PFSK-1 (cell line): ENCODE results near the gene TRPV4.

Experiments
- FOXP2 ChIP-seq: optimal IDR thresholded peaks from 2 replicates; pipeline ENCODE3; 2011; ENCODE audit warnings: borderline replicate concordance, control low read depth, inconsistent platforms; ENCODE audit not compliant: insufficient read depth; ENCODE audit errors: extremely low read length, extremely low read depth
- POLR2AphosphoS5 ChIP-seq: IDR thresholded peaks from 2 replicates; pipeline ENCODE4 v1.6.1; 2012; ENCODE audit warnings: low read depth, mild to moderate bottlenecking, control low read depth, low read length, moderate library complexity
- REST ChIP-seq, 2 experiments: IDR thresholded peaks; 2 replicates each; pipeline versions ENCODE4 v1.6.1 to v1.8.0; 2011 to 2012; ENCODE audit warnings: low read depth in 2 of 2, low read length in 2 of 2, control low read depth in 1 of 2, inconsistent platforms in 1 of 2, mild to moderate bottlenecking in 1 of 2, moderate library complexity in 1 of 2; ENCODE audit not compliant: insufficient read depth in 1 of 2
- SIN3A ChIP-seq: IDR thresholded peaks from 2 replicates; pipeline ENCODE4 v1.6.1; 2012; ENCODE audit warnings: mild to moderate bottlenecking, low read length, moderate library complexity, borderline replicate concordance; ENCODE audit not compliant: insufficient read depth
- TAF1 ChIP-seq: IDR thresholded peaks from 2 replicates; pipeline ENCODE4 v1.6.1; 2012; ENCODE audit warnings: low read length, control low read depth, borderline replicate concordance; ENCODE audit not compliant: insufficient read depth

Gene TRPV4

GRCh38 chr12:109776624-109777023 lies 56.6 kb downstream of the TRPV4 start:
- TF ChIP-seq SIN3A (no peak), REST (IDR thresholded peaks at IDR 0.05; ENCODE audit: insufficient read depth in 1 of 2, low read depth in 2 of 2, low read length in 2 of 2) (no peak), POLR2AphosphoS5 (no peak), FOXP2 (no peak), TAF1 (no peak)

- TF ChIP-seq TAF1 (no peak), POLR2AphosphoS5 (peak; percentile 23; the same call in 1 of the 2 replicates), FOXP2 (no peak), REST (IDR thresholded peaks at IDR 0.05; ENCODE audit: insufficient read depth in 1 of 2, low read depth in 2 of 2, low read length in 2 of 2) (no peak)
Measured at GRCh38 chr12:109775172-109775881, 57.9 kb downstream of the TRPV4 start.

- TF ChIP-seq TAF1 (no peak), REST (IDR thresholded peaks at IDR 0.05; ENCODE audit: insufficient read depth in 1 of 2, low read depth in 2 of 2, low read length in 2 of 2) (no peak), SIN3A (no peak), FOXP2 (no peak), POLR2AphosphoS5 (no peak)
Measured at GRCh38 chr12:109773384-109774011, 59.7 kb downstream of the TRPV4 start.

DNA sequence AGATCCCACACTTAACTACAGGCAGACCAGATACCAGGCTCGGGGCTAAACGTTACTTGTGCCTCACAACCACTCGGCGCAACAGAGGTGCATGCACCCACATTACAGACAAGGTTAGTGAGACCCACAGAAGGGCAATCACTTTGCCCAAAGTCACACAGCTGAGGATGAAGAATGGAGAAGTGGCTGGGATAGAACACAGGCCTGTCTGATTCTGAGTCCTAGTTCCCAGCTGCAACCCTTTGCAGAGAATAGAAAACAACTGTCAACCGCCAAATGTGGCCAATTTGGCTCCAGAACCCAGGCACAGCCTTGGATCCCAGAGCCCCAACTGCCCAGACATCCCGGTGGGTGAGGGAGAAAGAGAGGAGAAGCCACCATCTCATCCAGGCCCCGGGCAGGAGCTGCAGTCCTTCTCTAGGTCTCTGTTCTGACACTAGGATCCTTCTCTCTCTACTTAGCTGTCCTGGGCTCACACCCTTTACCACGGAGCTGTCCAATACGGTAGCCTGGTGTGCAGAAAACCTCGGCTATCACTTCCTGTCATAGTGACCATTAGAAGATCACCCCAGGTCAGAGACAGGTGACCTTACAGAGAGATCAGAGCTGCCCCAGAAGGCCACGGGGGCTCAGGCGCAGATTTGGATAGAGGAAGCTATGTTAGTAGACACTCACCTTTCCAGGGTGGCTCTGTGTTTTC lies 60.4 kb downstream of the TRPV4 start:
- no peak for TF ChIP-seq FOXP2
- no peak for TF ChIP-seq POLR2AphosphoS5
- TF ChIP-seq REST (IDR thresholded peaks at IDR 0.05; ENCODE audit: insufficient read depth in 1 of 2, low read depth in 2 of 2, low read length in 2 of 2): 0 out of 4 replicates have a peak, but pooled peaks of 1 of the 2 experiments have one; percentile 42
- TF ChIP-seq TAF1: no peak
- TF ChIP-seq SIN3A: no peak
